ENCODE measurements around the gene GRAMD1B. TPM values are rescaled to one million over a fixed set of nuclear protein-coding genes. Genes with fewer than 3 reads are reported as not detected.

The GRAMD1B gene
- total RNA-seq, 1 donor from 2014 or later: 1.4 TPM

GRCh38 chr11:123472236-123472935, 42.3 kb downstream of the GRAMD1B start:
- DNase-seq (ENCODE audit: low spot score) (no peak), ATAC-seq (no peak)

- DNase-seq (ENCODE audit: low spot score) (no peak), ATAC-seq (no peak)
Observed at GRCh38 chr11:123473941-123474677, 44.0 kb downstream of the GRAMD1B start.

- ATAC-seq: peak; percentile 23
- no peak for DNase-seq (ENCODE audit: low spot score)
Observed at GRCh38 chr11:123474994-123475393, 44.9 kb downstream of the GRAMD1B start.

DNA sequence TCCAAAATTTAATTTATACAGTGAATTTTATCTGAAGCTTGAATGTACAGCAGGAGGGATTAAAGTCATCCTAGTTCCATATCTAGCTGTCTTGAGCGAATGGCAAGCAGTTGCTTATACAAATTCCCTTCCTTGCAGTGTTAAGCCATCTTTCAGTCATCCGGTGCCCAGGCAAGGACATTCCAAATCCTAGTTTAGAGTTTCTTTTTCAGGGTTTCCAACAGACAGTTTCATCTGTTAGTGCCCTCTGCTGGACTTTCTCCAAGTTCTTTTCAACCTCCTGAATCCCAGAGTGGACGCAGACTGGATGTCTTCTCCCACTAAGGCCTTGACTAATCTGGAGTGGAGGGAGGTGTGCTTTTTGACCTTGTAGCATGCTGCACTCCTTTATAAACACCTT, 45.4 kb downstream of the GRAMD1B start:
- ATAC-seq (no peak), DNase-seq (ENCODE audit: low spot score) (no peak)

GRCh38 chr11:123477205-123477907, 47.3 kb downstream of the GRAMD1B start:
- no peak for ATAC-seq
- DNase-seq (ENCODE audit: low spot score): no peak

DNA sequence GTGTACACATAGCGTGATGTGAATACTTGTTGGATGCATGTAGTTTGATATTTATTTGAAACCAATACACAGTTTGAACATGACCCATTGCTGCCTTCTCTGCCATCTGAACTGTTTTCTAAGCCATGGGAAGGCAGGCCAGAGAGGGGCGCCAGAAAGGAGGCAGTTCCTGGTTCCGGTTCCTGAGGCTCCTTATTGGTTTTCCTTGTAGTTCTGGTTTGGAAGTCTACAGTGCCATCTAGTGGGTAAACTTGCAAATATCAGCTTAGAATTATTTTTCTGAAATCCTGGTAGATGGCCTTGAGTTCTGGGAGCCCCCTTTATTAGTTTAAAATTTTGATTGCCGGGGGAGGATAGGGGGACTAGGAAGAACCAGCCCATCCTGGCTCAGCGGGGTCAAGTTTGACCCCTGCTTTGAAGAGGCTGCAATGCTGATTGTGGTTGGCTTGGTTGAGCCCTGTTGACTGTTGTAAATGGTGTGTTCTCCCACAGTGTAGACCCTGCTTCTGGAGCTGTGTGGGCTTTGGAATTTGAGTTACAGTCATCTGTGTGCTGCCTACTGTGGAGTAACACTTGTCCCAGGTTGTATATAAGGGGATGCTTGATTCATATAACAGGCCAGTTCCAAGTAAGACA, 48.4 kb downstream of the GRAMD1B start:
- DNase-seq (ENCODE audit: low spot score) (no peak), ATAC-seq (peak; percentile 90)

DNA sequence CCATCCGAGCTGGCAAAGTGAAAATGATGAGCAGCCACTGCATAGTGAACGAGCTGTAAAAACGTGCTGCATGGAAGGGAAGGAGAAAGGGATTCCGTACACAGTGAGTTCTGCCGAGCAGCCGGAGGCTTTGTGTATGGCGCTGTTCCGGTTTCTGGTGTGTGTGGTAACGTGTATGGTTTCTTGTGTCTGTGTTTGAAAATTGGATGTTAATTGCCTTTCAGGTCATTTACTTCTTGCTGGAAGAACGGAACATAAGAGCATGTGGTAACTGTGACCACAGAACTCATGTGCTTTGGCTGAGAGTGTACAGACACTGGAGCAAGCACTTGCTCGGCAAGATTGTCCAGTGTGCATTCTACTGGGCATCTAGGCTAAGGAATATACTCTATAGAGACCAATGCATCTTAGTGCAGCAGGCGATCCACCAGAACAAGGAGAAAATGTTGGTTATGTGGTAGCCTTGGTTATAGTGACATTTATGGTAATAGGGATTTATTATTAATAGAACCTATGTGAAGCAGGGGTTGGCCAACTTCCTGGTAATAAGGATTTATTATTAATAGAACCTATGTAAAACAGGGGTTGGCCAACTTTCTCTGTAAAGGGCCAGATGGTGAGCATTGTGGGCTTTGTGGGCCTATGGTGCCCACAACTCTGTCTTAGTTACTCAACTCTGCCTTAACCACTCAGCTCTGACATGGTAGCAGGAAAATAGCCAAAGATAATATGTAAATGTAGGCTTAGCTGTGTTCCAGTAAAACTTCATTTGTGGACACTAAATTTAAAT, 49.2 kb downstream of the GRAMD1B start:
- ATAC-seq: no peak
- DNase-seq (ENCODE audit: low spot score): no peak

DNA sequence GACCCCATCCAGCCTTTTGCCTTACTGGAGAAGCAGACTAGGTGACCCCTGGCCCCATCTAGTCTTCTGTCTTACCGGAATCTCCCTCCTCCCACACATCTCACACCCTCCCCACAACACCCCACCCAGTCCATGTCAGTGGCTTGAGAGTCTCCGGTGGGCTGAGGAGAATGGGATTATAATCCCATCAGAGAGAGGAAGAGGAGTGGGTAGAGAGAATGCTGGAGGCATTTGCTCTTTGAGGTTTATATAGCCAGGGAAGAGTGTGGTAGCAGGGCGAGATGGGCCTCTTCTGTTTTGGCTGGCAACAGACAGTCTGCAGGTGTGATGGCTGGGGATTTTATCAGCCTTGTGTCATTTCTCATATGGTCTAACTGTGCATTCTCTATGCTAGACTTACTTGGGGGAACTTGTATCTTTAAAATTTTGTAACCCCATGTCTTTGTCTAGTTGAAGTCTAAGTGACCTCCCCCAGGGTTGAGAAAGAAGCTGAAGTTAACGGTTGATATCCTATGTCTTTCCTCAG, 50.3 kb downstream of the GRAMD1B start:
- no peak for ATAC-seq
- DNase-seq (ENCODE audit: low spot score): no peak

DNA sequence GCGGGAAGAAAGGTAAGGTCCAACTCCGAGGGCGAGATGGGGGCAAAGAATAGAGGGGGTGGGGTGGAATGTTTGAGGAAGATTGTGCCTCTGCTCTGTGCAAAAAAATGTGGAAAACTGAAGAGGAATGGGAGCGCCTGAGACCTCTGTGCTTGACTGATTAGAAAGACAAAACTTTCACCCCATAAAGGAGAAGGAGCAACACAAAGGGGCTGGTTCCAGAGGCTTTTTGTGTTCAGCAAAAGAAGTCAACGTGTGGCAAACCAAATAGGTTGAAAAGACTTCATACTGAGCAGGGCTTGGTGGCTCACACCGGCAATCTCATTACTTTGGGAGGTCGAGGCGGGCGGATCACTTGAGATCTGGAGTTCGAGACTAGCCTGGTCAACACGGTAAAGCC, 50.8 kb downstream of the GRAMD1B start:
- ATAC-seq: no peak
- DNase-seq (ENCODE audit: low spot score): no peak

DNA sequence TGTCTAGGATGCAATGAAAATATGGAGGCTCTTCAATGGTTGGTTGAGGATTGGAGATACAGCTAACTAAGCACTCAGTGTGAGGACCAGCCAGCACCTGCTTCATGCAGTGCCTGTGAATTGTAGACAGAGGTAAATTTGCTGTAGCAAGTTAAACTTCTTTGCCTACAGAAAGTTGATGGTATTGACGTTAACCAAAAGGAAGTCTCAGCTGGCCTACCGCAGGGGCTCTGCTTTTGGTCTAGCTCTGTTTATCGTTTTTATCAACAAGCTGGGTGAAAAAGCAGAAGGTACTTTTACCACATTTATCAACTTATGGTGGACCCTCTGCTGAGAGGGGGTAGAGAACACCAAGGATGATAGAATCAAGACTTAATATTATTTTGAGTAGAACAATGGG, 51.6 kb downstream of the GRAMD1B start:
- DNase-seq (ENCODE audit: low spot score) (no peak), ATAC-seq (no peak)

- no peak for DNase-seq (ENCODE audit: low spot score)
- ATAC-seq: no peak
Observed at GRCh38 chr11:123482218-123482617, 52.1 kb downstream of the GRAMD1B start.

GRCh38 chr11:123483058-123483457, 53.0 kb downstream of the GRAMD1B start:
- DNase-seq (ENCODE audit: low spot score) (no peak), ATAC-seq (no peak)

DNA sequence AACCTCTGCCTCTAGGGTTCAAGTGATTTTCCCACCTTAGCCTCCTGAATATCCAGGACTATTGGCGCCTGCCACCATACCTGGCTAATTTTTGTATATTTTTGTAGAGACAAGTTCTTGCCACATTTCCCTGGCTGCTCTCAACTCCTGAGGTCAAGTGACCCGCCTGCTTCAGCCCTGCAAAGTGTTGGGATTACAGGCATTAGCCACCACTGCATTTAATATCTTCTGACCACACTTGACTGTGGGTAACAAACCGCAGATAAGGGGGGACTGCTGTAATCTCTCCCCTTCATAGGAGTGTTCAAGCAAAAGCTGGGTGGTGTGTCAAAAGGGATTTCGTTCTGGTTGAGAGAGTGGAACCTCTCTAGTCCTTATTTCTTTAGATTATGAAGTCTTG, 53.4 kb downstream of the GRAMD1B start:
- ATAC-seq (no peak), DNase-seq (ENCODE audit: low spot score) (no peak)

DNA sequence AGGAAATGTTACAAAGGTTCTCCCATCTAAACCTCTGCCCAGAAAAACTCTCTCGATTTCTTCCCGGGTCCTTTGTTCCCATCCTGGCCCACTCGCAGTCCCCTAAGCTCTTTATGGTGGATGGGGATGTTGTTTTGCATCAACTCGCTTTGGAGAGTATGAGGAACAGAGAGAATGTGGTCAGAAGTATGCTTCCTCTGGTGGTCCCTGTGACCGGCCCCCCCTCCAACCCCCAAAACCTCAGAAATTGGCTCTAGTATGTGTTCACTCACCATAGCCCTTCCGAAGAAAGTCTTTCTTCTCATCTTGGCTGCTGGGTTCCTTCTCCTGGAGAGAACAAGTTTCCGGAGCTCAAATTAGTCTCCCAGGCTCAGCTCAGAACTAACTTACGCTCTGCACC, 54.4 kb downstream of the GRAMD1B start:
- no peak for ATAC-seq

GRCh38 chr11:123487157-123487744, 57.2 kb downstream of the GRAMD1B start:
- ATAC-seq (no peak), DNase-seq (ENCODE audit: low spot score) (no peak)

More for the DNA sequence above, 54.4 kb downstream of the GRAMD1B start:
- DNase-seq (ENCODE audit: low spot score): no peak

DNA sequence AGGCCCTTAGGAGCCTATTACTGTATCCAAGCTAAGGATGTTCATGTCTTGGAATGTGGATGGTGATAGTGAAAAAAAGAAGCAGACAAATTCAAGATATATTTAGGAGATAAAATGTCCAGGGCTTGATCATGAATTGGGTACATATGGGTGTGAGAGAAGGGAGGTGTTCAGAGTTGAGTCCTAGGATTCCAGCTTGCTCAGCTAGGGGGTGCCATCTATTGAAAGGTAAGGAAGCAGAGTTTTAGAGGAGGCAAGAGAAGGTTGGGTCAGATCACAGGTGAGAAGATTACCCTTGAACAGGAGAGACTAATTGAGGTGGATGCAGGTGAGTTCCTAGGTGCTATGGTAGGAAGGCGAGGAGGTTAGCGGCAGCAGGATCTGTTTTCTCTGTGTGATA, 60.5 kb downstream of the GRAMD1B start:
- ATAC-seq (no peak), DNase-seq (ENCODE audit: low spot score) (no peak)

GRCh38 chr11:123491241-123491640, 61.2 kb downstream of the GRAMD1B start:
- ATAC-seq (no peak), DNase-seq (ENCODE audit: low spot score) (no peak)

GRCh38 chr11:123493349-123494063, 63.4 kb downstream of the GRAMD1B start:
- no peak for DNase-seq (ENCODE audit: low spot score)
- no peak for ATAC-seq

All from left lobe of liver (tissue), 2 donors.